8988T (cell line): Measurements from ENCODE around the gene HSBP1L1.
"Not testable (repeated sequence)": the region's sequence is repeated elsewhere in the genome, so short reads cannot be mapped to it uniquely, and the experiment has no call there.

ENCODE experiments used
- DNase-seq: peaks from one replicate; pipeline ENCODE4 v3.0.0; 2011

Gene HSBP1L1

DNA sequence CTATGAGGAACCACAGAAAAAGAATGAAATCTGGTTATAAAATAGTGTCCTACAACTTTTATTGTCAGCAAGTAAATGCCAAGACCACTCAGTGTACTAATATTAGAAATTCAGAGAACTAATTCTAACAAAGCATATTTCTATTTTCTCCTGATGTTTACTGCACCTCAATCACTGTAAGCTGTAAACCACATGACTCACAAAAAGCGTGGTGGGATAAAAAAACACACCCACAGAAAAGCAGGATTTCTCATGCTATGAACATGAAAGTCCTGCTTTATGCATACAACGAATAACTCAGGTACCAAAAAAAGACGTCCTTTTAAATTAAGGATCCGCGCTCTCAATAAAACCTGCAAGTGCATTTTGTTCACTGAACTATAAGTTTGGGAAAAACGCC is 23.1 kb downstream of the HSBP1L1 start:
- no peak for DNase-seq

DNA sequence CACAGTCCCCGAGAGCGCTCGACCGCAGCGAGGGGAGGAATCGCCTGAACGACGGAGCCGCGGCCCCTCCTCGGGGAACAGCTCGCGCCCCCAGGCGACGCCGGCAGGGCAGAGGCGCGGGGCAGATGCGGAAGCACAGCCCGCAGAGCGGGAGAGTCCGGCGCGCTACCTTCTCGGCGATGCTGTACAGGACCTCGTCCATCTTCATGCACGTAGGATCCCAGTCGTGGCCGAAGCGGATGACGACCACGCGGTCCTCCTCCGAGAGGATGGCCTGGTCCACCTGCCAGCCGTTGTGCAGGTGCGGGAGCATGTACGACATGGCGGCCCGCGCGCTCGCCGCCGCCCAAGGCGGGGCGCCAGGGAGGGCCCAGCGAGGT is 23.6 kb downstream of the HSBP1L1 start:
- DNase-seq = no peak

DNA sequence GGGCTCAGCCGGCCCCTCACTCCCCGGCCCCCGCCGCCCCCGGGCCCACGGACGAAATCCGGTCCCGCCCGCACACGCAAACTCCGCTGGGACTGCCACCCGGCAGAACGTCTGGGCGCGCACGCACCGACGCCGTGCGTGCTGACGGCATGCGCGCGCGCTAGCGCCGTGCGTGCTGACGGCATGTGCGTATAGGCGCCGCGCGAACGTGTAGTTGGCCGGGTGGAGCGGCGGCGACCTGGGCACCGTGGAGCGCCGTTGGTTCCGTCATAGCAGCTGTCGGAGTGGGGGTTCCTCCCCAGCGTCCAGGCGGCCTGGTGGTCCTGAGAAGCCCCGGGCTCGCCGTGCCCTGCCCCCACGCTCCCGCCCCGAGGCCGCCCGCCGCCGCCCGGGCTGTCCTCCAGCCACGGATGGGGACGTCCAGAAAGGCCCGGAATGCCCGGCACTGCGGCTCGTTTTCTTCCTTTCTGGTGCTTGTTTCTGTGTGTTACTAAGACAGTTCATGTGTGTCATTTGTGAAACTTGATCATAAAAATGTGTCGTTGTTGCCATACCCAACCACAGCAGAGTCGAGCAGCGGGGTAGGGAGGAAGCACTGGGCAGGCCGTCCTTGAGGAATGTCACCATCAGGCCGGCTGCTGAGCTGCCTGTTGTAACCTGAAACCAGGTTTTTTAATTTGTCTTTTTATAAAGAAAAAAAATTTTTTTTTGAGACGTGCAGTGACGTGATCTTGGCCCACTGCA is 24.2 kb downstream of the HSBP1L1 start, which contains the start of gene TXNL4A:
Gene TXNL4A (minus strand): TSS at position 113 of the 744 bp plus-strand sequence. CDS start 171 bp downstream, outside the sequence.
- DNase-seq = no peak

DNA sequence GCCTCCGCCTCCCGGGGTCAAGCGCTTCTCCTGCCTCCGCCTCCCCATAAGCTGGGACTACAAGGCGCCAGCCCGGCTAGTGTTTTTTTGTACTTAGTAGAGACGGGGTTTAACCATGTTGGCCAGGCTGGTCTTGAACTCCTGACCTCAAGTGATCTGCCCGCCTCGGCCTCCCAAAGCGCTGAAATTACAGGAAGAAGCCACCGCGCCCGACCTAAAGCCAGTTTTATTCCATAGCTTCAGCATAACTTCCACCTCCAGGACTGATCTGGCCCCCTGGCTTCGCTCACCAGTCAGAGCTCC is 24.7 kb downstream of the HSBP1L1 start:
- DNase-seq = no peak

DNA sequence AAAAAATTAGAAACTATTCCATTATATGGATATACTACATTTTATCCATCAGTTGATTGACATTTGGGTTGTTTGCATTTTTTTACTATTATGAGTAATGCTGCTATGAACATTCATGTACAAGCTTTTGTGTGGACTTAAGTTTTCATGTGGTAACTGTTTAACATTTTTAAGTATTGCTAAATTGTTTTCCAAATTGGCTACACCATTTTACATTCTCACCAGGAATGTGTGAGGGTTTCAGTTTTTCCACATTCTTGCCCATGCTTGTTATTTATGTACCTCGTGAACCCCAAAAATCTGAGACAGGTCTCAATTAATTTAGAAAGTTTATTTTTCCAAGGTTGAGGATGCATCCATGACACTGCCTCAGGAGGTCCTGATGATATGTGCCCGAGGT is 27.1 kb downstream of the HSBP1L1 start:
- no peak for DNase-seq

DNA sequence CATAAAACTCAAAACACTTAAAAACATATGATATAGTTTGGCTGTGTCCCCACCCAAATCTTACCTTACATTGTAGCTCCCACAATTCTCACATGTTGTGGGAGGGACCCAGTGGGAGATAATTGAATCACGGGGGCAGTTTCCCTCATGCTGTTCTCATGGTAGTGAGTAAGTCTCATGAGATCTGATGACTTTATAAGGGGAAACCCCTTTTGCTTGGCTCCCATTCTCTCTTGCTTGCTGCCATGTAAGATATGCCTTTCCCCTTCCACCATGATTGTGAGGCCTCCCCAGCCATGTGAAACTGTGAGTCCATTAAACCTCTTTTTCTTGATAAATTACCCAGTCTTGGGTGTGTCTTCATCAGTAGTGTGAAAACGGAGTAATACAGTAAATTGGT is 35.3 kb downstream of the HSBP1L1 start:
- not testable (repeated sequence) for DNase-seq

DNA sequence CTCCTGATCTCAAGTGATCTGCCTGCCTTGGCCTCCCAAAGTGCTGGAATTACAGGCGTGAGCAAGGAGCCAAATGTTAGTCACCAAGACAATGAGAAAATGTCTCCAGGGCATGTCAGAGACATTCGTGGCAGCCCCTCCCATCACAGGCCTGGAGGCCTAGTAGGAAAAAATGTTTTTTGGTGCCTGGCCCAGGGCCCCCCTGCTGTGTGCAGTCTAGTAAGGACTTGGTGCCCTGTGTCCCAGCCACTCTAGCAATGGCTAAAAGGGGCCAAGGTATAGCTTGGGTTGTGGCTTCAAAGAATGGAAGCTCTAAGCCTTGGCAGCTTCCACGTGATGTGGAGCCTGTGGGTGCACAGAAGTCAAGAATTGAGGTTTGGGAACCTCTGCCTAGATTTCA is 36.4 kb downstream of the HSBP1L1 start:
- DNase-seq = no peak

DNA sequence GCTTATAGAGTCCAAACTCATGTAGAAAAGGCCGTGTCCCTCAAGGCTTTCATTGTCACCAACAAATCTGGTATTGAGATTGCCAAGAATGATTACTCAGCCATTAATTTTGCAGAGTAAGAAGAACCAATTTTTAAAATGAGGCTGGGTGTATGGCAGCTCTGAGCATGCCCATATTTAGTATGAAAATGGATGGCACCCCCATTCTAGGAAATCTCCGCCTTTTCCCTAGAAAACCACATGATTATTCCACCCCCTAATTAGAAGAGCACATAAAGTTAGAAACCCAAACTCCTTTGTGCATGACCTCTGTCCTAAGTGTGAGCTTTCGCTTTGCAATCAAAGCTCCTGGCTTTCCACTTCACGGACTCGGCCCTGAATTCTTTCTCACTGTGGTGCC is 38.0 kb downstream of the HSBP1L1 start:
- no peak for DNase-seq

DNA sequence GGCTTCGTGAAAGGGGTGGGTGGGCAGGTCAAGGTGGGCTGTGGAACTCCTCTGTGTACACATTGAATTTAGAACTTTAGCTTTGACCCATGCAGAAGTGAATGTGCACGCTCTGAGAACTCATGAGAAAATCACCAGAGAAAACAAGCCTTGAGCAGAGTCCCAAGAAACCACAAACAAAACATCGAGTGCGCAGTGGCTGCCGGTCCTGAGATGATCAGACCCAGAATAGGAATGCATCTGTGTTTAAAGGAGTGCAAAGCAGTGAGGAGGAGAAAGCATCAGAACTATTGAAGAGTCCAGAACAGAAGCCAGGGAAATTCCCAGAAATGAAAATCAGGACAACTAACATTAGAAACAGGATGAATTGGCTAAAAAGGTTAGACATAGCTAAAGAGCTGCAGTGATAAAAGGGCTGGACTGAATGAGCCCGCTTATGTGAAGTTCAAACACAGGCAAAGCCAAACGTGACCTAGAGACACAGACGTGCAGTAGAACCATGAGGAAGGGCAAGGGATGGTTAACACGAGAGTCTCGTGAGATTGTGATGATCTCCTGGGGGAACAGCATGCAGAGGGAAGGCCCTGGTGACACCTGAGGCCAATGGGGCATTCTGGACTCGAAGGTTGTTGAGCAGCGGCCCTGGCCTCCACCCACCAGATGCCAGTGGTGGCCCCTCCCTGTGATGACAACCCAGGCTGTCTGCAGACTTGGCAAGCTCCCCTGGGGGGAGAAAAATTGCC is 40.3 kb downstream of the HSBP1L1 start:
- DNase-seq = no peak

DNA sequence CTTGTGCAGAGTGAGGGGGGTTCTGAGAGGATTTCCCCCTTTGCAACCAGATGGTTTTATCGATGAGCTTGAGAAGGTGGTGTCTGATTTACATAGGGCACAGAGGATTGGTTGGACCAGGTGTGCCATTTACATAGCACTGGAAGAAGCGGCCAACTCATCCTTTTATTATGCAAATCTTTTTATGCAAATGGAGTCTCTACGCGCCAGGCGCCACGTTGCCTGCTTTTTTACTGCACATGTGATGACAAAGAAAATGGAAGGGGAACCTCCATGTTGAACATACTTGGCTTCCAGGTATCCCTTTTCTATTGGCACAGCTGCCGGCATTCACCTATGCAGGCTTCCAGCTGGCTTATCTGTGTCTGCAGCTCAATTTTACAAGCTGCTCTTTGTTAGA is 42.3 kb downstream of the HSBP1L1 start:
- DNase-seq = no peak

DNA sequence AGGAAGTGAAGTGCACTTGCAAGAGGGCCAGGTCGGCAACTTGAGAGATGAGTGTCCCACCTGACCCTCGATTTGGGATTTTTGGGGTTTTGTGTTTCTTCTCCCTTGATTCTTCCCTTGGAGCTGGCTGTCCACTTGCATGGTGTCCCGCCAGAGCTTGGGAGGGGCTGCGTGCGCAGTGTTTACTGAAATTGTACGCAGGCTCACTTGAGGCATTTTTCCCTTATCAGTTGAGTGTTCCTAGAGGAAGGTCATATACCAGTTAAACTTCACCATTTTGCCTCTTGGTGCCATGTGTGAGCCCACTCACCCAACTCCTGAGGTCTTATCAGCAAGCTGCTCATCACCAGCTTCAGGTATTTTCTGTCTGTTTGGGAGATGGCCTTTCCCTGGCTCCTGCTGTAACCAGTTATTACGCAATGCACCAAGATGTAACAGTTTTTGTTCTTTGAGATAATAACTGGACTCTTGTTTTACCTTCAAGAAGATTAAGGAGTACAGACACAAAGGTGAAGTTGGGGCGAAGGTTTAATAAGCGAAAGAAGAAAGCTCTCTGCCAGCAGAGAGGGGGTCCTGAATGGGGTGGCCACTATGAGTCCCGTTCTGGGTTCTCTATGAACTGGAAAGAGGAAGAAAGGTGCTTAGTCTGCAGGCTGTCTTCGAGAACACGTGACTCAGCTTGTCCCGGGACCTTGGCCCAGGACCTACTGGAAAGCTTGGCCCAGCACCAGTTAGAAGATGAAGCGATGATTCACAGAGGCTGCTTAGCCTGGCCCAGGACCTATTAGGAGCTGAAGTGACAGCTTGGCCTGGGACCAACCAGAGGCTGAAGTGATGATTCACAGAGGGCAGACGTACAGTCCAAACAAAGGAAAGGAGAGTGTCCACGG is 45.5 kb downstream of the HSBP1L1 start:
- peak; percentile 8 for DNase-seq

DNA sequence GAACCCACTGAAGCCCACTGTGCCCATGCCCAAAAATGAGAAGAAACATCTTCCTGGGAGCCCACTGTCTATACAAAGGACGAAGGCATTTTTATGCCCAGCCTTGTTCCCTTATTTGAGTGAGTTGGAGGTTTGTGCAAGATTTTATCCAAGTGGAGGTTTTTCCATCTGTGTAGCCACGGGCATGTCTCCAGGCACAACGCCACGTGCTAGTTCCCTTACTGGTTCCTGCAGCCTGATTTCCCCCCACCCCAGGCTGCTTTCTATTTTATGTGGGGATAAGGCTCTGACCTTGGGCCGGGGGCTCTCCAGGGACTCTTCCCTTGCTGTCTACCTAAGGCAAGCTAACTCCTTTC is 46.1 kb downstream of the HSBP1L1 start:
- DNase-seq = no peak

DNA sequence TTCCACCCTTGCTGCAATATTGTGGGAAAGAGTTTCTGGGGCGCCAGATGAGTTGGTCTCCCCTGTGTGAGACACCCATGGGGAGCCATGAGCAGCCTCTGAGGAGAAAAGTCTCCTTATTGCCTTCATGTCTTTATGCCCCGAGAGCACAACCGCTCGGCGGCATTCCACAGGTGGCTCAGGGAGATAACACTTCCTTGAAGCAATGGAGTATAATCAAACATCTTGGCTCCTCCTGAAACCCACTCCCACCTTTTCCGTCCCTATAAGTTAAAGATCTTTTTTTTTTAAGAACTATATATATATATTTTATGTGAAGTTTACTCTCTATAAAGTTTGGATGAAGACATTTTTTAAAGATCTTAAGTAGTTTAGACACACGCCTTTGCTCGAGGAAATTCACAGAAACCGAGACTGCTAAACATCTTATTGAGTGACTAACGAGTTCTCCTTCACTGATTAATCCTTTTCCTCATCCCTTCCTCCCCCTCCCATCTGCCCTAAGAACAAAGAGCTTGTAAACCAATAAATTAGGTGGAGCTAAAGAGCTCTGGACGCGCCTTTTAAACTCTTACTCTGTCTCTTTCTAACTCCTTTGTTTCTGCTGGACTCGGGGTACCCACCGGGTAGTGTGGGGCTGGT is 47.2 kb downstream of the HSBP1L1 start:
- not testable (repeated sequence) for DNase-seq

DNA sequence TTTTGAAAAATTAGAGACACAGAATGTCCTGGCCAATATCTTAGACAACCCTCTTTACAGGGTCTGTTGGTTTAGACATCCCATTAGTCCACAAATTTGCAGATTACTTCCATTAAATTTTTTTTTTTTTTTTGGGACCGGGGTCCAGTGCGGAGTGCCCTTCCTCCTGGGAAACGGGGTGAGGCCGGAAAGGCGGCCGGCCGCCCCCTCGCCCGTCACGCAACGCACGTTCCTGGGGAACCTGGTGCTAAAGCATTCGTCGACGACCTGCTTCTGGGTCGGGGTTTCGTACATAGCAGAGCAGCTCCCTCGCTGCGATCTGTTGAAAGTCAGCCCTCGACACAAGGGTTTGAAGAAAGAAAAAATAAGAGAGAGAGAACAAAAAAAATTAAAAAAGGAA is 48.3 kb downstream of the HSBP1L1 start:
- DNase-seq = no peak
